H1 (cell line): ENCODE results near the gene VASP. TPM values are rescaled to one million over a fixed set of nuclear protein-coding genes. Genes with fewer than 3 reads are reported as not detected.

Source experiments
- CTCF ChIA-PET: fragments of 300-600 bp; sonication (Branson Sonifier 250); formaldehyde crosslinking; loops from one replicate; lab custom pipeline; 2021; ENCODE audit not compliant: partially characterized antibody; lab: Charles Lee
- POLR2A ChIA-PET: fragments of 300-600 bp; sonication (Branson Sonifier 250); formaldehyde crosslinking; loops from one replicate; lab custom pipeline; 2021; ENCODE audit warnings: inconsistent platforms; ENCODE audit not compliant: partially characterized antibody; lab: Charles Lee
- DNase-seq, 2 experiments: peaks; one replicate each; pipeline versions ENCODE4 v3.0.0 to v3.0.0-alpha.2; 2010 to 2022; ENCODE audit warnings: low spot score in 2 of 2, low read depth in 1 of 2, mixed read lengths in 1 of 2
- FAIRE-seq: peaks from 2 replicates; lab custom pipeline; 2011; peaks lifted over from hg19 to GRCh38; lab: Jason Lieb, UNC
- H2AFZ ChIP-seq: 2 replicates; pipeline ENCODE4 v1.8.1; 2012; ENCODE audit warnings: low read length, inconsistent platforms
- H2AK5ac ChIP-seq: 2 replicates; pipeline ENCODE4 v1.6.1; 2013; ENCODE audit warnings: low read depth, low read length
- H2BK120ac ChIP-seq: replicated peaks from 2 replicates; pipeline ENCODE3; 2013; ENCODE audit warnings: low read depth, low read length, inconsistent platforms
- H2BK12ac ChIP-seq: 2 replicates; pipeline ENCODE4 v1.6.1; 2013; ENCODE audit warnings: low read depth, low read length
- H2BK15ac ChIP-seq: 2 replicates; pipeline ENCODE4 v1.6.1; 2013; ENCODE audit warnings: low read length
- H2BK20ac ChIP-seq: 2 replicates; pipeline ENCODE4 v1.6.1; 2013; ENCODE audit warnings: low read length
- H2BK5ac ChIP-seq: 2 replicates; pipeline ENCODE4 v1.6.1; 2013; ENCODE audit warnings: low read depth, low read length
- H3K14ac ChIP-seq: 2 replicates; pipeline ENCODE4 v1.6.1; 2013; ENCODE audit warnings: inconsistent platforms; ENCODE audit not compliant: insufficient read length
- H3K18ac ChIP-seq: 2 replicates; pipeline ENCODE4 v1.6.1; 2013; ENCODE audit warnings: low read length; ENCODE audit errors: extremely low read depth
- H3K23ac ChIP-seq: 2 replicates; pipeline ENCODE4 v1.6.1; 2013; ENCODE audit warnings: inconsistent platforms; ENCODE audit not compliant: insufficient read length
- H3K23me2 ChIP-seq: 2 replicates; pipeline ENCODE4 v1.6.1; 2013; ENCODE audit warnings: low read depth, low read length
- H3K27ac ChIP-seq: 2 replicates; pipeline ENCODE4 v1.6.1; 2011; ENCODE audit warnings: low read depth, low read length, inconsistent platforms
- H3K27me3 ChIP-seq, 4 experiments: replicated peaks in 1 of 4; 1 replicate in 1 of 4; 2 replicates in 3 of 4; pipeline versions ENCODE4 v1.6.1 to v1.8.1; 2011 to 2013; ENCODE audit warnings: low read length in 3 of 4, mild to moderate bottlenecking in 3 of 4, inconsistent platforms in 2 of 4, mixed read lengths in 2 of 4, moderate library complexity in 1 of 4; ENCODE audit not compliant: control insufficient read depth in 3 of 4, insufficient read depth in 3 of 4; ENCODE audit errors: extremely low read depth in 1 of 4
- H3K36me3 ChIP-seq, 4 experiments: 2 replicates each; pipeline versions ENCODE4 v1.6.1 to v1.8.1; 2011 to 2013; ENCODE audit warnings: mild to moderate bottlenecking in 4 of 4, low read length in 3 of 4, moderate library complexity in 2 of 4, control low read depth in 1 of 4, inconsistent platforms in 1 of 4; ENCODE audit not compliant: insufficient read depth in 4 of 4, control insufficient read depth in 2 of 4
- H3K4ac ChIP-seq: replicated peaks from 2 replicates; pipeline ENCODE3; 2013; ENCODE audit warnings: low read length, low read depth, mixed read lengths, inconsistent platforms; ENCODE audit not compliant: insufficient read length
- H3K4me1 ChIP-seq, 4 experiments: replicated peaks in 1 of 4; 1 replicate in 1 of 4; 2 replicates in 3 of 4; pipeline versions ENCODE4 v1.6.1 to v1.8.1; 2011 to 2013; ENCODE audit warnings: low read length in 3 of 4, inconsistent platforms in 2 of 4, mixed read lengths in 1 of 4; ENCODE audit not compliant: insufficient read depth in 4 of 4, control insufficient read depth in 3 of 4
- H3K4me2 ChIP-seq, 2 experiments: 2 replicates each; pipeline versions ENCODE4 v1.6.1 to v1.8.1; 2011 to 2013; ENCODE audit warnings: low read depth in 2 of 2, low read length in 2 of 2, control low read depth in 1 of 2, inconsistent platforms in 1 of 2, mild to moderate bottlenecking in 1 of 2; ENCODE audit not compliant: insufficient read depth in 1 of 2
- H3K4me3 ChIP-seq, 4 experiments: fragments of 200-600, 300-600 bp in 1 of 4; sonication (generic), shearing (Covaris generic), sonication (Bioruptor Twin) in 1 of 4; 2 replicates each; pipeline versions ENCODE4 v1.5.1 to v1.8.1; 2011 to 2016; ENCODE audit warnings: low read length in 4 of 4, low read depth in 3 of 4, control low read depth in 2 of 4, inconsistent platforms in 2 of 4, mild to moderate bottlenecking in 2 of 4, mixed read lengths in 1 of 4, moderate library complexity in 1 of 4; ENCODE audit not compliant: insufficient read depth in 2 of 4; ENCODE audit errors: extremely low read depth in 1 of 4
- H3K56ac ChIP-seq: replicated peaks from 2 replicates; pipeline ENCODE3; 2013; ENCODE audit warnings: low read depth, mild to moderate bottlenecking, mixed read lengths, low read length, inconsistent platforms; ENCODE audit not compliant: insufficient read length
- H3K79me1 ChIP-seq: 2 replicates; pipeline ENCODE4 v1.6.1; 2013; ENCODE audit warnings: low read depth, low read length, control low read depth
- H3K79me2 ChIP-seq, 2 experiments: 2 replicates each; pipeline versions ENCODE4 v1.6.1 to v1.8.1; 2012 to 2013; ENCODE audit warnings: low read length in 2 of 2, mild to moderate bottlenecking in 2 of 2, inconsistent platforms in 1 of 2; ENCODE audit not compliant: insufficient read depth in 2 of 2, control insufficient read depth in 1 of 2
- H3K9ac ChIP-seq, 4 experiments: replicated peaks in 1 of 4; 1 replicate in 1 of 4; 2 replicates in 3 of 4; pipeline versions ENCODE4 v1.6.1 to v1.8.1; 2011 to 2013; ENCODE audit warnings: low read depth in 3 of 4, low read length in 3 of 4, control low read depth in 2 of 4, mild to moderate bottlenecking in 2 of 4, moderate library complexity in 2 of 4, inconsistent platforms in 1 of 4; ENCODE audit errors: extremely low read depth in 1 of 4
- H3K9me3 ChIP-seq, 2 experiments: 2 replicates each; pipeline versions ENCODE4 v1.6.1 to v1.8.1; 2012 to 2013; ENCODE audit warnings: mild to moderate bottlenecking in 2 of 2, moderate library complexity in 2 of 2, control low read depth in 1 of 2, inconsistent platforms in 1 of 2, low read depth in 1 of 2, low read length in 1 of 2, mixed read lengths in 1 of 2; ENCODE audit not compliant: insufficient read depth in 2 of 2
- H4K20me1 ChIP-seq, 2 experiments: replicated peaks in 1 of 2; 2 replicates each; pipeline versions ENCODE3 to v1.8.1; 2011 to 2013; ENCODE audit warnings: inconsistent platforms in 2 of 2, low read length in 2 of 2, mild to moderate bottlenecking in 1 of 2; ENCODE audit not compliant: insufficient read depth in 2 of 2, control insufficient read depth in 1 of 2
- H4K5ac ChIP-seq: 2 replicates; pipeline ENCODE4 v1.6.1; 2013; ENCODE audit warnings: low read length, low read depth, mixed read lengths, inconsistent platforms; ENCODE audit not compliant: insufficient read length
- H4K8ac ChIP-seq: 2 replicates; pipeline ENCODE4 v1.8.0; 2013; ENCODE audit warnings: mild to moderate bottlenecking, moderate library complexity, low read length, inconsistent platforms; ENCODE audit not compliant: insufficient read depth; ENCODE audit errors: extremely low read depth
- H4K91ac ChIP-seq: replicated peaks from 2 replicates; pipeline ENCODE3; 2013; ENCODE audit warnings: low read length, mixed read lengths, inconsistent platforms; ENCODE audit not compliant: insufficient read length
- CHD2 ChIP-seq: IDR thresholded peaks from 2 replicates; pipeline ENCODE4 v1.6.1; 2012; ENCODE audit warnings: low read length, improper control_type of control experiment
- EP300 ChIP-seq, 2 experiments: IDR thresholded peaks; 1 replicate in 1 of 2; 2 replicates in 1 of 2; pipeline ENCODE4 v1.6.1; 2011 to 2012; ENCODE audit warnings: low read depth in 2 of 2, low read length in 2 of 2, mild to moderate bottlenecking in 2 of 2, borderline replicate concordance in 1 of 2, inconsistent platforms in 1 of 2, moderate library complexity in 1 of 2
- JUND ChIP-seq: IDR thresholded peaks from 2 replicates; pipeline ENCODE4 v1.6.1; 2011; ENCODE audit warnings: mild to moderate bottlenecking, improper control_type of control experiment, low read length
- RAD21 ChIP-seq, 2 experiments: IDR thresholded peaks in 1 of 2; conservative IDR thresholded peaks in 1 of 2; 2 replicates each; pipeline ENCODE4 v1.6.1; 2011; ENCODE audit warnings: low read depth in 2 of 2, low read length in 2 of 2, improper control_type of control experiment in 1 of 2, inconsistent platforms in 1 of 2, mild to moderate bottlenecking in 1 of 2, moderate library complexity in 1 of 2
- YY1 ChIP-seq: IDR thresholded peaks from 2 replicates; pipeline ENCODE4 v1.6.1; 2011; ENCODE audit warnings: low read depth, mild to moderate bottlenecking, low read length
- WGBS, 2 experiments: shearing (Covaris generic) in 1 of 2; methylation state at CpG; one replicate each; pipeline versions ENCODE4 v1.1.6 to v1.1.7; 2013 to 2015; ENCODE audit warnings: low lambda C conversion rate in 2 of 2, mixed read lengths in 2 of 2, inconsistent platforms in 1 of 2, low coverage in 1 of 2, missing lambda C conversion rate in 1 of 2; ENCODE audit not compliant: insufficient replicate concordance in 2 of 2, insufficient coverage in 1 of 2, insufficient read length in 1 of 2; ENCODE audit errors: extremely low coverage in 1 of 2, missing lambda C conversion rate in 1 of 2; 5-methylcytosine and 5-hydroxymethylcytosine counted together
- polyA plus RNA-seq, 7 experiments: library from polyadenylated mRNA; depleted of rRNA in 3 of 7; stranded (reverse) in 5 of 7; unstranded in 2 of 7; fragments of >200 nt in 5 of 7; fragments of 200-250 nt in 2 of 7; gene quantifications; 1 replicate in 5 of 7; 2 replicates in 1 of 7; 4 replicates in 1 of 7; pipeline versions ENCODE4 v1.2.1 to v1.2.3, GENCODE V29; 2011 to 2013; ENCODE audit warnings: missing spikeins in 2 of 7, mixed read lengths in 2 of 7
- total RNA-seq: library from RNA; stranded (reverse); fragmentation: NEBNext Ultra II Directional; extraction: Animal tissue kit (Norgen Biotek cat#: 25700); gene quantifications from 2 replicates; pipeline ENCODE4 v1.2.1, GENCODE V29; 2021
- TF ChIP-seq, protein P1 (sequence below), 3 experiments: IDR thresholded peaks; 1 replicate in 2 of 3; 2 replicates in 1 of 3; pipeline versions ENCODE4 v1.5.1 to v1.6.1; 2011; ENCODE audit warnings: low read length in 3 of 3, mild to moderate bottlenecking in 3 of 3, inconsistent platforms in 2 of 3, low read depth in 1 of 3, moderate library complexity in 1 of 3; ENCODE audit not compliant: insufficient read depth in 1 of 3; ENCODE audit errors: control extremely low read depth in 1 of 3

The VASP gene
- total and polyA plus RNA-seq, 2 of the 8 experiments (the other 6 are each of a cell fraction or from before 2014, with no cell fraction given) = 89.7 to 135 TPM

DNA sequence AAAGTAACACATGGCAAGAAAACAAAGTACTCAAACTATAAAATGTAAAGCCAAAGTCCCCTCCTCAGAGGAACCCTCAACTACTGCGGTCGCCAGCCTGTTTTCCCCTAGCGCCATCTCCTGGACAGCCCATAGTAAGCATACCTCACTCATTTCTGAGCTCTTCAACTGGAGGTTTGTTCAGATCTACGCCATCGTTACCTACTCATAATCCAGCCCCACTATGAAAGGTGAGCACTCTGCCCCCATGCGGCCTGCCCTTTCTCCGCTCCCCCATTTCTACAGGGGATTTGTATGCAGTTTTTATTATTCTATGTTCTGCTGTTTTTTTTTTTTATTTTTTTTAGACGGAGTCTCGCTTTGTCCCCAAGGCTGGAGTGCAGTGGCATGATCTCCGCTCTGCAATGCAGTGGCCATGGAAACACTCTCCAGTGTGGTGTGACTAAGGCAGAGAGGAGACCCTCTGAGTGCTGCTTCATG lies 51.2 kb downstream of the VASP start:
- no peak overlapping the region for H3K4me2 ChIP-seq
- H4K20me1 ChIP-seq = peaks cover 0 to 3% of the 10 kb centered on the region in 2 experiments
- no peak overlapping the region for H2BK5ac ChIP-seq
- H3K9ac ChIP-seq = no peak overlapping the region
- no peak overlapping the region for H4K91ac ChIP-seq
- DNase-seq = peak in 1 of 2 experiments; percentile 79
- H3K27ac ChIP-seq = no peak overlapping the region
- no peak overlapping the region for H3K4me3 ChIP-seq
- no peaks in the 10 kb centered on the region for H3K23me2 ChIP-seq
- no peaks in the 10 kb centered on the region for H3K79me2 ChIP-seq
- peaks cover 0 to 6% (median 2%) of the 10 kb centered on the region in 4 experiments; a peak in 6 of 7 replicates for H3K4me1 ChIP-seq
- H2BK120ac ChIP-seq = no peak overlapping the region
- H3K9me3 ChIP-seq = no peaks in the 10 kb centered on the region
- H2BK15ac ChIP-seq = no peak overlapping the region
- H3K14ac ChIP-seq = no peak overlapping the region
- ChIA-PET POLR2A (interaction anchor here (1.0 to 2.1 kb wide), 4 partner anchors 9 to 64 kb away, joined by 3 to 14 read pairs (median 4); no protein-coding TSS in a partner anchor), CTCF (interaction anchor here (0.5 to 4.7 kb wide), 47 partner anchors 10 to 1453 kb away, joined by 3 to 46 read pairs (median 5); partner anchors contain the start of genes EML2 and PPM1N)
- FAIRE-seq = peak; percentile 92
- WGBS, 2 experiments = 30% methylated on average over 10 of the region's 10 CpGs; no CpG with 5 or more reads in 1 of the 2 experiments
- no peaks in the 10 kb centered on the region for H3K27me3 ChIP-seq
- no peak overlapping the region for H2BK20ac ChIP-seq
- no peak overlapping the region for H3K56ac ChIP-seq
- H4K8ac ChIP-seq = no peak overlapping the region
- H2AK5ac ChIP-seq = no peak overlapping the region
- TF ChIP-seq JUND (0 out of 2 replicates have a peak, but pooled peaks have one; percentile 51), YY1 (peak; percentile 45; the same call in 1 of the 2 replicates), RAD21 (IDR thresholded peaks at IDR 0.05 in 1 of 2, conservative IDR thresholded peaks at IDR 0.05 in 1 of 2; ENCODE audit: low read depth in 2 of 2, low read length in 2 of 2) (peak; percentile 77 to 83), CHD2 (no peak), EP300 (IDR thresholded peaks at IDR 0.05; ENCODE audit: borderline replicate concordance in 1 of 2, low read depth in 2 of 2, low read length in 2 of 2) (no peak)
- TF ChIP-seq, protein P1, sequence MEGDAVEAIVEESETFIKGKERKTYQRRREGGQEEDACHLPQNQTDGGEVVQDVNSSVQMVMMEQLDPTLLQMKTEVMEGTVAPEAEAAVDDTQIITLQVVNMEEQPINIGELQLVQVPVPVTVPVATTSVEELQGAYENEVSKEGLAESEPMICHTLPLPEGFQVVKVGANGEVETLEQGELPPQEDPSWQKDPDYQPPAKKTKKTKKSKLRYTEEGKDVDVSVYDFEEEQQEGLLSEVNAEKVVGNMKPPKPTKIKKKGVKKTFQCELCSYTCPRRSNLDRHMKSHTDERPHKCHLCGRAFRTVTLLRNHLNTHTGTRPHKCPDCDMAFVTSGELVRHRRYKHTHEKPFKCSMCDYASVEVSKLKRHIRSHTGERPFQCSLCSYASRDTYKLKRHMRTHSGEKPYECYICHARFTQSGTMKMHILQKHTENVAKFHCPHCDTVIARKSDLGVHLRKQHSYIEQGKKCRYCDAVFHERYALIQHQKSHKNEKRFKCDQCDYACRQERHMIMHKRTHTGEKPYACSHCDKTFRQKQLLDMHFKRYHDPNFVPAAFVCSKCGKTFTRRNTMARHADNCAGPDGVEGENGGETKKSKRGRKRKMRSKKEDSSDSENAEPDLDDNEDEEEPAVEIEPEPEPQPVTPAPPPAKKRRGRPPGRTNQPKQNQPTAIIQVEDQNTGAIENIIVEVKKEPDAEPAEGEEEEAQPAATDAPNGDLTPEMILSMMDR (IDR thresholded peaks at IDR 0.05; ENCODE audit: control extremely low read depth in 1 of 3, insufficient read depth in 1 of 3, low read depth in 1 of 3, low read length in 3 of 3) = peak; percentile 70 to 92 (median 92)
- H3K18ac ChIP-seq = no peak overlapping the region
- H3K4ac ChIP-seq = no peak overlapping the region
- no peak overlapping the region for H2AFZ ChIP-seq
- H3K36me3 ChIP-seq = no peaks in the 10 kb centered on the region
- no peak overlapping the region for H2BK12ac ChIP-seq
- no peak overlapping the region for H3K23ac ChIP-seq
- no peak overlapping the region for H4K5ac ChIP-seq
- no peaks in the 10 kb centered on the region; the same call in 1 of the 2 replicates for H3K79me1 ChIP-seq
